K562 (cell line): ENCODE results near the gene MICAL1. TPM values are rescaled to one million over a fixed set of nuclear protein-coding genes. Genes with fewer than 3 reads are reported as not detected.

ENCODE experiments used
- ATAC-seq: fragments of 200-7000 bp; cut with Tn5 transposase; 3 replicates; pipeline ENCODE4 v1.9.1; 2020; ENCODE audit warnings: moderate library complexity
- BruUV-seq: library from RNA; stranded (reverse); fragments of 400-500 nt; replicated peaks from 2 replicates; lab custom pipeline; 2021; lab: Mats Ljungman, UMichigan
- CTCF ChIA-PET: fragments of 300-600 bp; formaldehyde crosslinking; extraction: SDS; loops from one replicate; lab custom pipeline; 2021; ENCODE audit warnings: low intra/inter-chr PET ratio; lab: Yijun Ruan, JAX
- POLR2A ChIA-PET: fragments of 300-600, 350-650 bp; sonication (Branson Sonifier 250); formaldehyde crosslinking; extraction: SDS; loops from one replicate; lab custom pipeline; 2021; ENCODE audit warnings: antibody characterized with exemption, inconsistent platforms; lab: Yijun Ruan, JAX
- DNase-seq, 4 experiments: peaks; one replicate each; pipeline versions ENCODE4 v3.0.0 to v3.0.0-alpha.2; 2011 to 2018; ENCODE audit warnings: low spot score in 3 of 4, mixed read lengths in 3 of 4; ENCODE audit errors: extremely low read depth in 1 of 4
- FAIRE-seq: peaks from 2 replicates; lab custom pipeline; 2011; peaks lifted over from hg19 to GRCh38; lab: Jason Lieb, UNC
- H2AFZ ChIP-seq: 2 replicates; pipeline ENCODE4 v1.6.0; 2011; ENCODE audit warnings: low read depth, low read length, control low read depth, inconsistent platforms
- H3K27ac ChIP-seq: fragments of 200-600 bp; 3 replicates; pipeline ENCODE4 v1.8.0; 2011; ENCODE audit warnings: low read depth, mild to moderate bottlenecking, control low read depth, inconsistent platforms, low read length, moderate library complexity, mixed read lengths; ENCODE audit errors: extremely low read depth
- H3K27me3 ChIP-seq, 2 experiments: fragments of 300-600 bp in 1 of 2; 2 replicates in 1 of 2; 3 replicates in 1 of 2; pipeline versions ENCODE4 v1.6.0 to v1.8.0; 2011; ENCODE audit warnings: inconsistent platforms in 2 of 2, low read length in 2 of 2, mild to moderate bottlenecking in 1 of 2, mixed read lengths in 1 of 2, moderate library complexity in 1 of 2; ENCODE audit not compliant: control insufficient read depth in 2 of 2, insufficient read depth in 2 of 2
- H3K36me3 ChIP-seq: fragments of 300-600 bp; 3 replicates; pipeline ENCODE4 v1.8.0; 2011; ENCODE audit warnings: mild to moderate bottlenecking, low read length, inconsistent platforms; ENCODE audit not compliant: control insufficient read depth, insufficient read depth
- H3K4me1 ChIP-seq, 2 experiments: fragments of 200-600 bp in 1 of 2; replicated peaks in 1 of 2; 2 replicates in 1 of 2; 3 replicates in 1 of 2; pipeline versions ENCODE4 v1.5.1 to v1.8.0; 2011; ENCODE audit warnings: inconsistent platforms in 2 of 2, low read length in 2 of 2, mild to moderate bottlenecking in 1 of 2, mixed read lengths in 1 of 2, moderate library complexity in 1 of 2; ENCODE audit not compliant: control insufficient read depth in 2 of 2, insufficient read depth in 2 of 2
- H3K4me2 ChIP-seq: 2 replicates; pipeline ENCODE4 v1.6.1; 2011; ENCODE audit warnings: low read length, control low read depth, inconsistent platforms, mixed read lengths; ENCODE audit not compliant: insufficient read depth
- H3K4me3 ChIP-seq: fragments of 200-600 bp; sonication (generic), shearing (Covaris generic); 2 replicates; pipeline ENCODE4 v1.5.1; 2016; ENCODE audit warnings: control low read depth, inconsistent platforms
- H3K79me2 ChIP-seq: fragments of 200-600 bp; 3 replicates; pipeline ENCODE4 v1.8.0; 2011; ENCODE audit warnings: low read length, inconsistent platforms; ENCODE audit not compliant: control insufficient read depth, insufficient read depth
- H3K9ac ChIP-seq, 2 experiments: 2 replicates each; pipeline versions ENCODE4 v1.6.0 to v1.6.1; 2011; ENCODE audit warnings: low read depth in 2 of 2, low read length in 2 of 2, control low read depth in 1 of 2, inconsistent platforms in 1 of 2, mild to moderate bottlenecking in 1 of 2, mixed read lengths in 1 of 2; ENCODE audit not compliant: insufficient read depth in 1 of 2
- H3K9me1 ChIP-seq: one replicate; pipeline ENCODE4 v1.6.0; 2011; ENCODE audit warnings: inconsistent platforms, mild to moderate bottlenecking, low read length, moderate library complexity; ENCODE audit not compliant: control insufficient read depth, insufficient read depth
- H3K9me3 ChIP-seq: replicated peaks from 2 replicates; pipeline ENCODE4 v1.5.1; 2011; ENCODE audit warnings: low read depth, low read length, inconsistent platforms; ENCODE audit not compliant: control insufficient read depth, insufficient read depth
- H4K20me1 ChIP-seq: replicated peaks from 2 replicates; pipeline ENCODE4 v1.6.1; 2011; ENCODE audit warnings: low read length, inconsistent platforms, mixed read lengths; ENCODE audit not compliant: control insufficient read depth, insufficient read depth
- ARNT ChIP-seq, 2 experiments: fragments of 450-650 bp; IDR thresholded peaks; 2 replicates each; pipeline ENCODE4 v1.6.1; 2016; ENCODE audit warnings: mild to moderate bottlenecking in 1 of 2
- CEBPZ ChIP-seq: fragments of 150-350 bp; IDR thresholded peaks from 2 replicates; pipeline ENCODE4 v1.6.1; 2014; ENCODE audit warnings: low read depth, mild to moderate bottlenecking, low read length, borderline replicate concordance
- HDAC8 ChIP-seq: fragments of 450-650 bp; IDR thresholded peaks from 2 replicates; pipeline ENCODE4 v1.6.1; 2016; ENCODE audit warnings: mild to moderate bottlenecking, missing genetic modification characterization, moderate library complexity, missing compliant biosample characterization
- RAD21 ChIP-seq, 2 experiments: fragments of 250-450 bp in 1 of 2; fragments of 450-650 bp in 1 of 2; sonication (Bioruptor Pico) in 1 of 2; formaldehyde crosslinking in 1 of 2; IDR thresholded peaks in 1 of 2; conservative IDR thresholded peaks in 1 of 2; 2 replicates each; pipeline versions ENCODE4 v1.4.0 to v1.8.0; 2020 to 2022; ENCODE audit warnings: mild to moderate bottlenecking in 2 of 2, moderate library complexity in 1 of 2
- SOX6 ChIP-seq: fragments of 450-650 bp; IDR thresholded peaks from 2 replicates; pipeline ENCODE4 v1.6.1; 2014; ENCODE audit warnings: mild to moderate bottlenecking
- SRSF3 ChIP-seq: fragments of 200-400 bp; formaldehyde crosslinking; IDR thresholded peaks from 2 replicates; pipeline ENCODE4 v1.6.1; 2016; ENCODE audit warnings: mild to moderate bottlenecking, low read length, moderate library complexity; ENCODE audit not compliant: insufficient read depth
- STAG1 ChIP-seq: sonication (generic); formaldehyde crosslinking; IDR thresholded peaks from 2 replicates; pipeline ENCODE4 v1.5.0; 2020; ENCODE audit warnings: missing genetic modification reagents, borderline replicate concordance
- ZNF584 ChIP-seq: fragments of 200-800 bp; sonication (Bioruptor generic); IDR thresholded peaks from 2 replicates; pipeline ENCODE4 v1.6.1; 2016; ENCODE audit warnings: low read depth, mild to moderate bottlenecking, missing genetic modification characterization, missing compliant biosample characterization
- WGBS: fragments of 100-300 bp; shearing (Covaris generic); methylation state at CpG from one replicate; pipeline ENCODE4 v1.1.6; 2016; ENCODE audit warnings: low coverage, mixed read lengths; ENCODE audit not compliant: insufficient coverage; ENCODE audit errors: missing lambda C conversion rate; 5-methylcytosine and 5-hydroxymethylcytosine counted together
- in situ Hi-C: fragments of 300-500 bp; cut with MboI; formaldehyde crosslinking; loops from 4 replicates; pipeline ENCODE4 v1.15.0; 2018; ENCODE audit warnings: inconsistent platforms, mixed read lengths
- intact Hi-C: fragments of 100-400 bp; cut with micrococcal nuclease; formaldehyde crosslinking; loops from 2 replicates; pipeline ENCODE4 v1.14.2; 2022
- polyA plus RNA-seq, 8 experiments: library from polyadenylated mRNA; depleted of rRNA in 4 of 8; stranded (reverse) in 5 of 8; unstranded in 3 of 8; fragments of >200 nt; fragmentation: Nextera tagmentation in 2 of 8; fragmentation: Illumina TruSeq in 1 of 8; extraction: Ambion mirVana in 2 of 8; extraction: Trizol in 1 of 8; gene quantifications; 2 replicates each; pipeline versions ENCODE4 v1.2.1 to v1.2.3, GENCODE V29; 2011 to 2014; ENCODE audit warnings: inconsistent platforms in 1 of 8, missing spikeins in 1 of 8
- total RNA-seq, 7 experiments: library from RNA; depleted of rRNA in 6 of 7; stranded (reverse); fragments of >200 nt in 6 of 7; fragmentation: Illumina TruSeq in 2 of 7; extraction: Trizol in 2 of 7; gene quantifications; 2 replicates each; pipeline versions ENCODE4 v1.2.1 to v1.2.3, GENCODE V29; 2011 to 2021; ENCODE audit warnings: low replicate concordance in 1 of 7
- TF ChIP-seq, protein P1 (sequence below): fragments of 450-650 bp; IDR thresholded peaks from 2 replicates; pipeline ENCODE4 v1.6.1; 2016; ENCODE audit warnings: borderline replicate concordance

Gene MICAL1
- total and polyA plus RNA-seq, 9 of the 15 experiments (the other 6 are each of a cell fraction or from before 2014, with no cell fraction given) = 0.07 to 15.2 (median 7.0) TPM

DNA sequence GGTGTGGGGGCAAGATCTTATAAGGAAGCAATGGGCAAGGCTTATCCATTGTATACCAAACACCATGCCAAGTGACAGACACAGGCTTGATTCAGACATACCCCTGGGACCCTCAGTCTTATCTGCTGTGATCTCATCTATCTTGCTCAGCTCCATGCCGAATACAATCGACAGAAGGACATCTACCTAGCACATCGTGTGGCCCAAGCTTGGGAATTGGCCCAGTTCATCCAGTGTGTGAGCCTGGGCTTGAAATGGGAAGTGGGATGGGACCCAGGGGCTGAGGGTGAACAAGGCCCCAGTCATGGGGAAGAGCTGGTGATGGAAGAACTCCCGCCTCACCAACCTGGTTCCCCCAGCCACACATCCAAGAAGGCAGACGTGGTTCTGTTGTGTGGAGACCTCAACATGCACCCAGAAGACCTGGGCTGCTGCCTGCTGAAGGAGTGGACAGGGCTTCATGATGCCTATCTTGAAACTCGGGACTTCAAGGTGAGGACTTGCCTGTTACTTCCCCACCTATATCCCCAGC is 13.1 kb downstream of the MICAL1 start:
- Histone ChIP-seq H3K9ac (peak overlapping the region in 1 of 2 experiments; percentile 92; a peak in 1 of 4 replicates), H3K9me1 (no peaks in the 10 kb centered on the region), H3K79me2 (peaks cover 20% of the 10 kb centered on the region), H3K9me3 (no peaks in the 10 kb centered on the region), H3K27ac (no peak overlapping the region), H2AFZ (no peak overlapping the region), H3K4me2 (peak overlapping the region; percentile 93; the same call in 1 of the 2 replicates), H3K4me3 (no peak overlapping the region), H4K20me1 (no peaks in the 10 kb centered on the region), H3K27me3 (no peaks in the 10 kb centered on the region), H3K4me1 (peaks cover 22 to 45% of the 10 kb centered on the region in 2 experiments; a peak in 4 of 5 replicates), H3K36me3 (peaks cover 50% of the 10 kb centered on the region)
- ChIA-PET CTCF (no interaction called here), POLR2A (interaction anchor here (0.7 to 9.8 kb wide), 4 partner anchors 11 to 1081 kb away, joined by 3 to 92 read pairs (median 4); partner anchors contain the start of gene MICAL1)
- in situ Hi-C loops (no loop called here), intact Hi-C loops (no loop called here)
- 86% methylated on average over 6 of the region's 6 CpGs for WGBS
- FAIRE-seq (no peak), ATAC-seq (no peak), DNase-seq (no peak)
- no TSS peak for BruUV-seq
- TF ChIP-seq RAD21 (CRISPR knock-in tag; conservative IDR thresholded peaks at IDR 0.05 in 1 of 2, IDR thresholded peaks at IDR 0.05 in 1 of 2) (no peak), SOX6 (no peak), SRSF3 (no peak), ARNT (IDR thresholded peaks at IDR 0.05) (no peak), STAG1 (CRISPR knock-in tag) (0 out of 2 replicates have a peak, but pooled peaks have one; percentile 14), CEBPZ (no peak), HDAC8 (tag) (no peak), ZNF584 (CRISPR knock-in tag) (no peak)
- TF ChIP-seq, protein P1, sequence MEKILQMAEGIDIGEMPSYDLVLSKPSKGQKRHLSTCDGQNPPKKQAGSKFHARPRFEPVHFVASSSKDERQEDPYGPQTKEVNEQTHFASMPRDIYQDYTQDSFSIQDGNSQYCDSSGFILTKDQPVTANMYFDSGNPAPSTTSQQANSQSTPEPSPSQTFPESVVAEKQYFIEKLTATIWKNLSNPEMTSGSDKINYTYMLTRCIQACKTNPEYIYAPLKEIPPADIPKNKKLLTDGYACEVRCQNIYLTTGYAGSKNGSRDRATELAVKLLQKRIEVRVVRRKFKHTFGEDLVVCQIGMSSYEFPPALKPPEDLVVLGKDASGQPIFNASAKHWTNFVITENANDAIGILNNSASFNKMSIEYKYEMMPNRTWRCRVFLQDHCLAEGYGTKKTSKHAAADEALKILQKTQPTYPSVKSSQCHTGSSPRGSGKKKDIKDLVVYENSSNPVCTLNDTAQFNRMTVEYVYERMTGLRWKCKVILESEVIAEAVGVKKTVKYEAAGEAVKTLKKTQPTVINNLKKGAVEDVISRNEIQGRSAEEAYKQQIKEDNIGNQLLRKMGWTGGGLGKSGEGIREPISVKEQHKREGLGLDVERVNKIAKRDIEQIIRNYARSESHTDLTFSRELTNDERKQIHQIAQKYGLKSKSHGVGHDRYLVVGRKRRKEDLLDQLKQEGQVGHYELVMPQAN = no peak
